K562 (cell line): ENCODE measurements around the gene C10orf53. TPM values are rescaled to one million over a fixed set of nuclear protein-coding genes. Genes with fewer than 3 reads are reported as not detected.

Experiments
- AFF4 ChIP-seq: sonication (generic); formaldehyde crosslinking; IDR thresholded peaks from 2 replicates; pipeline ENCODE4 v1.8.0; 2023; ENCODE audit warnings: mild to moderate bottlenecking, missing genetic modification reagents
- ATF1 ChIP-seq, 2 experiments: fragments of 450-650 bp in 1 of 2; IDR thresholded peaks; 2 replicates each; pipeline ENCODE4 v1.6.1; 2016; ENCODE audit warnings: missing compliant biosample characterization in 1 of 2, missing genetic modification characterization in 1 of 2
- BMI1 ChIP-seq: fragments of 150-350 bp; IDR thresholded peaks from 2 replicates; pipeline ENCODE4 v1.6.1; 2014; ENCODE audit warnings: low read length
- CTCFL ChIP-seq: IDR thresholded peaks from 2 replicates; pipeline ENCODE4 v1.6.1; 2011; ENCODE audit warnings: borderline replicate concordance, low read depth, mild to moderate bottlenecking, moderate library complexity, low read length; ENCODE audit not compliant: insufficient read depth, poor library complexity, severe bottlenecking
- EHMT2 ChIP-seq: fragments of 450-650 bp; IDR thresholded peaks from 2 replicates; pipeline ENCODE4 v1.6.1; 2018; ENCODE audit warnings: antibody characterized with exemption
- ELF4 ChIP-seq: fragments of 450-650 bp; formaldehyde crosslinking; IDR thresholded peaks from 2 replicates; pipeline ENCODE4 v1.4.0; 2022; ENCODE audit warnings: missing genetic modification characterization
- FOXJ2 ChIP-seq: fragments of 200-800 bp; sonication (Bioruptor generic); IDR thresholded peaks from 2 replicates; pipeline ENCODE4 v1.6.1; 2016; ENCODE audit warnings: missing genetic modification characterization, missing compliant biosample characterization
- HMGN3 ChIP-seq: IDR thresholded peaks from 2 replicates; pipeline ENCODE4 v1.6.1; 2011; ENCODE audit warnings: borderline replicate concordance, low read depth, mild to moderate bottlenecking, mixed read lengths, low read length; ENCODE audit not compliant: insufficient read length; ENCODE audit errors: extremely low read depth
- MCM3 ChIP-seq: fragments of 450-650 bp; IDR thresholded peaks from 2 replicates; pipeline ENCODE4 v1.6.1; 2016
- MTA3 ChIP-seq: fragments of 450-650 bp; formaldehyde crosslinking; IDR thresholded peaks from 2 replicates; pipeline ENCODE4 v1.6.1; 2017; ENCODE audit warnings: mild to moderate bottlenecking, borderline replicate concordance
- NFE2 ChIP-seq: IDR thresholded peaks from 2 replicates; pipeline ENCODE4 v1.6.1; 2014; ENCODE audit warnings: antibody characterized with exemption, low read depth
- PBX2 ChIP-seq, 2 experiments: IDR thresholded peaks in 1 of 2; conservative IDR thresholded peaks in 1 of 2; 2 replicates each; pipeline ENCODE4 v1.6.1; 2016; ENCODE audit warnings: low read depth in 2 of 2, mild to moderate bottlenecking in 1 of 2, missing compliant biosample characterization in 1 of 2, missing genetic modification characterization in 1 of 2, moderate library complexity in 1 of 2
- PHF21A ChIP-seq: fragments of 450-650 bp; IDR thresholded peaks from 2 replicates; pipeline ENCODE4 v1.6.1; 2017; ENCODE audit warnings: low read depth, borderline replicate concordance
- PML ChIP-seq: IDR thresholded peaks from 2 replicates; pipeline ENCODE4 v1.6.1; 2012; ENCODE audit warnings: low read length, inconsistent platforms
- RBFOX2 ChIP-seq: fragments of 200-400 bp; formaldehyde crosslinking; IDR thresholded peaks from 2 replicates; pipeline ENCODE4 v1.6.1; 2017; ENCODE audit warnings: low read depth, mild to moderate bottlenecking, low read length, moderate library complexity
- ZBTB9 ChIP-seq: fragments of 450-650 bp; formaldehyde crosslinking; IDR thresholded peaks from 2 replicates; pipeline ENCODE4 v1.4.0; 2020; ENCODE audit warnings: mild to moderate bottlenecking, moderate library complexity
- ZNF263 ChIP-seq: sonication (generic); formaldehyde crosslinking; IDR thresholded peaks from 2 replicates; pipeline ENCODE4 v1.8.0; 2022; ENCODE audit warnings: mild to moderate bottlenecking, missing genetic modification reagents, borderline replicate concordance
- ZNF589 ChIP-seq: fragments of 200-800 bp; sonication (Bioruptor generic); IDR thresholded peaks from 2 replicates; pipeline ENCODE4 v1.6.1; 2016; ENCODE audit warnings: low read depth, missing genetic modification characterization, missing compliant biosample characterization
- polyA plus RNA-seq, 8 experiments: library from polyadenylated mRNA; depleted of rRNA in 4 of 8; stranded (reverse) in 5 of 8; unstranded in 3 of 8; fragments of >200 nt; fragmentation: Nextera tagmentation in 2 of 8; fragmentation: Illumina TruSeq in 1 of 8; extraction: Ambion mirVana in 2 of 8; extraction: Trizol in 1 of 8; gene quantifications; 2 replicates each; pipeline versions ENCODE4 v1.2.1 to v1.2.3, GENCODE V29; 2011 to 2014; ENCODE audit warnings: inconsistent platforms in 1 of 8, missing spikeins in 1 of 8
- total RNA-seq, 7 experiments: library from RNA; depleted of rRNA in 6 of 7; stranded (reverse); fragments of >200 nt in 6 of 7; fragmentation: Illumina TruSeq in 2 of 7; extraction: Trizol in 2 of 7; gene quantifications; 2 replicates each; pipeline versions ENCODE4 v1.2.1 to v1.2.3, GENCODE V29; 2011 to 2021; ENCODE audit warnings: low replicate concordance in 1 of 7

The C10orf53 gene
- total and polyA plus RNA-seq, 9 of the 15 experiments (the other 6 are each of a cell fraction or from before 2014, with no cell fraction given): not detected

GRCh38 chr10:49679480-49679893 lies at the start of gene C10orf53 (continued):
- TF ChIP-seq HMGN3 (peak; percentile 64), RBFOX2 (0 out of 2 replicates have a peak, but pooled peaks have one; percentile 21), PML (no peak), ATF1 (CRISPR knock-in tag; IDR thresholded peaks at IDR 0.05) (no peak), ATF1 (tag; IDR thresholded peaks at IDR 0.05) (0 out of 2 replicates have a peak, but pooled peaks have one; percentile 15), PHF21A (no peak), BMI1 (no peak), ZNF263 (CRISPR knock-in tag) (no peak), EHMT2 (no peak), CTCFL (no peak), ZNF589 (CRISPR knock-in tag) (no peak), NFE2 (no peak), ELF4 (CRISPR knock-in tag) (no peak), MTA3 (no peak), AFF4 (CRISPR knock-in tag) (no peak), FOXJ2 (no peak), ZBTB9 (CRISPR knock-in tag) (no peak), MCM3 (no peak), PBX2 (CRISPR knock-in tag; IDR thresholded peaks at IDR 0.05; ENCODE audit: low read depth) (no peak), PBX2 (tag; conservative IDR thresholded peaks at IDR 0.05; ENCODE audit: low read depth) (no peak)
